ENCODE data around the gene PCDHB11.
"Not testable (repeated sequence)": the region's sequence is repeated elsewhere in the genome, so short reads cannot be mapped to it uniquely, and the experiment has no call there.

The PCDHB11 gene

GRCh38 chr5:141245250-141245717 is 45.9 kb downstream of the PCDHB11 start, which contains the start of gene PCDHB15:
Gene PCDHB15 (plus strand): TSS chr5:141245395. CDS start chr5:141245579, 184 bp downstream.
- Histone ChIP-seq H3K27me3 (peaks cover 16% of the 10 kb centered on the region), H3K27ac (no peak within 1 kb of the TSS), H3K4me1 (ENCODE audit: control insufficient read depth in 1 of 2, insufficient read depth in 1 of 2, low read depth in 1 of 2, low read length in 1 of 2) (no peaks in the 10 kb centered on the region), H3K9me3 (peaks cover 33% of the 10 kb centered on the region), H3K36me3 (no peaks in the 10 kb centered on the region), H3K4me3 (ENCODE audit: low read depth in 1 of 2, low read length in 1 of 2) (no peak within 1 kb of the TSS)
- no peak for TF ChIP-seq CTCF (IDR thresholded peaks at IDR 0.05)

- not testable (repeated sequence) for H3K4me1 ChIP-seq (ENCODE audit: control insufficient read depth in 1 of 2, insufficient read depth in 1 of 2, low read depth in 1 of 2, low read length in 1 of 2); H3K36me3 ChIP-seq; H3K27me3 ChIP-seq; H3K4me3 ChIP-seq (ENCODE audit: low read depth in 1 of 2, low read length in 1 of 2); H3K27ac ChIP-seq
- H3K9me3 ChIP-seq, result peaks cover 17% of the 10 kb centered on the region
Measured at GRCh38 chr5:141246971-141247370, 47.5 kb downstream of the PCDHB11 start.

- H3K9me3 ChIP-seq, result peaks cover 17% of the 10 kb centered on the region
- H3K4me3 ChIP-seq (ENCODE audit: low read depth in 1 of 2, low read length in 1 of 2); H3K4me1 ChIP-seq (ENCODE audit: control insufficient read depth in 1 of 2, insufficient read depth in 1 of 2, low read depth in 1 of 2, low read length in 1 of 2); H3K36me3 ChIP-seq; H3K27me3 ChIP-seq; H3K27ac ChIP-seq: not testable (repeated sequence)
Measured at GRCh38 chr5:141247434-141247833, 48.0 kb downstream of the PCDHB11 start.

GRCh38 chr5:141250576-141250975 is 51.1 kb downstream of the PCDHB11 start:
- no peaks in the 10 kb centered on the region for H3K27me3 ChIP-seq
- TF ChIP-seq CTCF (IDR thresholded peaks at IDR 0.05), result no peak
- no peak overlapping the region for H3K4me3 ChIP-seq (ENCODE audit: low read depth in 1 of 2, low read length in 1 of 2)
- H3K4me1 ChIP-seq (ENCODE audit: control insufficient read depth in 1 of 2, insufficient read depth in 1 of 2, low read depth in 1 of 2, low read length in 1 of 2), result no peaks in the 10 kb centered on the region
- H3K9me3 ChIP-seq, result peaks cover 25% of the 10 kb centered on the region
- H3K36me3 ChIP-seq, result no peaks in the 10 kb centered on the region
- H3K27ac ChIP-seq, result no peak overlapping the region
